OCI-LY7 (cell line): ENCODE measurements around the gene CAND1.

Experiments
- CTCF ChIP-seq: fragments of 200-600 bp; sonication (generic); conservative IDR thresholded peaks from 2 replicates; pipeline ENCODE4 v1.5.1; 2014; ENCODE audit warnings: mild to moderate bottlenecking, antibody characterized with exemption, low read length, moderate library complexity, mixed read lengths
- EZH2phosphoT487 ChIP-seq: fragments of 200-600 bp; sonication (generic); IDR thresholded peaks from 2 replicates; pipeline ENCODE4 v1.6.1; 2018; ENCODE audit warnings: low read depth, borderline replicate concordance, mild to moderate bottlenecking, mixed run types, antibody characterized with exemption, low read length, moderate library complexity, mixed read lengths

DNA sequence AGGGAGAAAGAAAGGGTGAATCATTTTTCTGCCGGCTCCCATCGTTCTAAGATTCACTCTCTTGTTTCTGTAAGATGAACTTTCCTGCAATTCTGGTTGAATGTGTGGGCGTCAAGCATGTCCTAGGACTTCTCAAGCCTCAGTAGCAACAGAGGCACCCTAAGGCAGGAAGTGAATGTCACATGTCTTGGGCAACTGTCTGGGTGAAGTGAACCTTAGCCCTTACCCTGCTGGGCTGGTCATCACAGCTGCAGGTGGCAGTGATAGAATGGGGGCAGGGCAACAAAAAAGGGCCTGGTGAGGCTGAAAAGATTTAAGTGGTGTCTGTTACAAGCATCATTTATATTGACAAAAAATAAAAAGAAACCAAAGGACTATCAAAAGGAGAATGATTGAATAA lies 45.9 kb upstream of the CAND1 start:
- TF ChIP-seq CTCF (no peak), EZH2phosphoT487 (no peak)
